Tibial nerve (tissue), 4 donors: ENCODE data around the gene CDON. TPM values are rescaled to one million over a fixed set of nuclear protein-coding genes. Genes with fewer than 3 reads are reported as not detected.

Experiments
- DNase-seq, 2 donors: peaks; one replicate each; pipeline ENCODE4 v3.0.0-alpha.2; 2019; ENCODE audit warnings: low spot score in 2 of 2
- H3K27ac ChIP-seq, 4 donors: fragments of 200-600 bp; sonication (generic) in 3 of 4; one replicate each; pipeline ENCODE4 v1.5.1; 2017 to 2019; ENCODE audit warnings: mild to moderate bottlenecking in 1 of 4
- H3K27me3 ChIP-seq, 2 donors: fragments of 200-600 bp; sonication (generic) in 1 of 2; one replicate each; pipeline versions ENCODE4 v1.5.1 to v1.6.0; 2017 to 2019
- H3K36me3 ChIP-seq, 3 donors: fragments of 200-600 bp; sonication (generic); one replicate each; pipeline ENCODE4 v1.5.1; 2018 to 2019
- H3K4me1 ChIP-seq, 4 donors: fragments of 200-600 bp; sonication (generic) in 3 of 4; one replicate each; pipeline ENCODE4 v1.5.1; 2017 to 2019
- H3K4me3 ChIP-seq, 4 donors: fragments of 200-600 bp; sonication (generic) in 3 of 4; one replicate each; pipeline ENCODE4 v1.5.1; 2017 to 2019; ENCODE audit warnings: mild to moderate bottlenecking in 1 of 4, moderate library complexity in 1 of 4
- H3K9me3 ChIP-seq, 4 donors: fragments of 200-600 bp; sonication (generic) in 3 of 4; one replicate each; pipeline ENCODE4 v1.5.1; 2017 to 2019
- CTCF ChIP-seq, 5 experiments: fragments of 200-600 bp in 3 of 5; fragments of 450-650 bp in 2 of 5; sonication (generic) in 3 of 5; IDR thresholded peaks; one replicate each; pipeline ENCODE4 v1.5.1; 2016 to 2019; ENCODE audit warnings: antibody characterized with exemption in 5 of 5, mild to moderate bottlenecking in 3 of 5, moderate library complexity in 2 of 5
- EP300 ChIP-seq, 2 donors: sonication (generic); formaldehyde crosslinking; IDR thresholded peaks; one replicate each; pipeline ENCODE4 v1.6.1; 2017; ENCODE audit warnings: antibody characterized with exemption in 2 of 2, mild to moderate bottlenecking in 1 of 2
- POLR2A ChIP-seq, 2 donors: fragments of 450-650 bp; IDR thresholded peaks; one replicate each; pipeline ENCODE4 v1.6.1; 2017; ENCODE audit warnings: antibody characterized with exemption in 2 of 2, mild to moderate bottlenecking in 2 of 2, moderate library complexity in 2 of 2
- WGBS, 2 donors: methylation state at CpG; one replicate each; pipeline ENCODE4 v1.1.5; 2018; 5-methylcytosine and 5-hydroxymethylcytosine counted together
- total RNA-seq, 4 donors: library from RNA; depleted of rRNA; stranded (reverse); fragments of >200 nt; gene quantifications; one replicate each; pipeline ENCODE4 v1.1.0, GENCODE V29; 2016

The CDON gene
- total RNA-seq, 4 donors from 2014 or later, result 14.4 to 25.9 (median 15.3) TPM

GRCh38 chr11:126048197-126048596 is 14.5 kb downstream of the CDON start:
- Histone ChIP-seq H3K36me3 (peaks cover 0 to 4% (median 0%) of the 10 kb centered on the region in 3 donors), H3K27me3 (no peaks in the 10 kb centered on the region), H3K4me1 (peaks cover 0 to 6% (median 0%) of the 10 kb centered on the region in 4 donors), H3K9me3 (no peaks in the 10 kb centered on the region), H3K4me3 (no peak overlapping the region), H3K27ac (no peak overlapping the region)
- no peak for TF ChIP-seq EP300 (IDR thresholded peaks at IDR 0.05)
- TF ChIP-seq CTCF (IDR thresholded peaks at IDR 0.05), result no peak
- no peak for TF ChIP-seq POLR2A (IDR thresholded peaks at IDR 0.05)
- DNase-seq, result no peak
- 55 to 68% methylated on average over 5 of the region's 5 CpGs for WGBS, 2 donors

GRCh38 chr11:126046570-126047195 is 16.0 kb downstream of the CDON start:
- Histone ChIP-seq H3K27ac (no peak overlapping the region), H3K4me3 (no peak overlapping the region), H3K36me3 (peaks cover 0 to 4% (median 0%) of the 10 kb centered on the region in 3 donors), H3K4me1 (peaks cover 0 to 6% (median 0%) of the 10 kb centered on the region in 4 donors), H3K27me3 (no peaks in the 10 kb centered on the region), H3K9me3 (no peaks in the 10 kb centered on the region)
- WGBS, 2 donors, result 77 to 87% methylated on average over 5 of the region's 5 CpGs
- DNase-seq, result no peak
- TF ChIP-seq CTCF (IDR thresholded peaks at IDR 0.05) (no peak), EP300 (IDR thresholded peaks at IDR 0.05) (no peak), POLR2A (IDR thresholded peaks at IDR 0.05) (no peak)

- WGBS, 2 donors, result 79 to 80% methylated on average over 9 of the region's 9 CpGs
- TF ChIP-seq EP300 (IDR thresholded peaks at IDR 0.05) (no peak), POLR2A (IDR thresholded peaks at IDR 0.05) (no peak), CTCF (IDR thresholded peaks at IDR 0.05) (no peak)
- DNase-seq, result no peak
- H3K36me3 ChIP-seq, result no peaks in the 10 kb centered on the region
- no peaks in the 10 kb centered on the region for H3K27me3 ChIP-seq
- H3K4me1 ChIP-seq, result peaks cover 0 to 12% (median 0%) of the 10 kb centered on the region in 4 donors
- no peak overlapping the region for H3K4me3 ChIP-seq
- H3K27ac ChIP-seq, result peak overlapping the region in 1 of 4 donors; percentile 58
- no peaks in the 10 kb centered on the region for H3K9me3 ChIP-seq
Measured at GRCh38 chr11:126039485-126040271, 23.0 kb downstream of the CDON start.

- Histone ChIP-seq H3K36me3 (no peaks in the 10 kb centered on the region), H3K9me3 (no peaks in the 10 kb centered on the region), H3K4me3 (no peak overlapping the region), H3K27ac (no peak overlapping the region), H3K27me3 (no peaks in the 10 kb centered on the region), H3K4me1 (peaks cover 0 to 30% (median 0%) of the 10 kb centered on the region in 4 donors)
- WGBS, 2 donors, result 84 to 90% methylated on average over 5 of the region's 5 CpGs
- TF ChIP-seq EP300 (IDR thresholded peaks at IDR 0.05) (no peak), CTCF (IDR thresholded peaks at IDR 0.05) (no peak), POLR2A (IDR thresholded peaks at IDR 0.05) (no peak)
- no peak for DNase-seq
Measured at GRCh38 chr11:126035718-126036117, 26.9 kb downstream of the CDON start.

GRCh38 chr11:126034933-126035425 is 27.7 kb downstream of the CDON start:
- H3K27ac ChIP-seq, result no peak overlapping the region
- peaks cover 0 to 35% (median 2%) of the 10 kb centered on the region in 4 donors for H3K4me1 ChIP-seq
- no peaks in the 10 kb centered on the region for H3K27me3 ChIP-seq
- H3K9me3 ChIP-seq, result no peaks in the 10 kb centered on the region
- WGBS, 2 donors, result 59 to 67% methylated on average over 5 of the region's 5 CpGs
- no peak overlapping the region for H3K4me3 ChIP-seq
- no peaks in the 10 kb centered on the region for H3K36me3 ChIP-seq
- no peak for TF ChIP-seq EP300 (IDR thresholded peaks at IDR 0.05)
- no peak for TF ChIP-seq POLR2A (IDR thresholded peaks at IDR 0.05)
- TF ChIP-seq CTCF (IDR thresholded peaks at IDR 0.05), result no peak
- DNase-seq, result no peak
